Spleen (tissue), 11 donors: ENCODE data around the gene SLC26A9. TPM values are rescaled to one million over a fixed set of nuclear protein-coding genes. Genes with fewer than 3 reads are reported as not detected.

ENCODE experiments used
- DNase-seq: peaks from one replicate; pipeline ENCODE4 v3.0.0-alpha.2; 2020
- H3K27ac ChIP-seq, 8 donors: fragments of 200-600 bp; sonication (generic) in 7 of 8; 1 replicate in 4 of 8; 2 replicates in 4 of 8; pipeline versions ENCODE4 v1.5.0 to v1.8.0; 2016 to 2021; ENCODE audit warnings: inconsistent platforms in 4 of 8, mild to moderate bottlenecking in 4 of 8, moderate library complexity in 1 of 8
- H3K27me3 ChIP-seq, 7 donors: fragments of 200-600 bp; sonication (generic) in 6 of 7; replicated peaks in 1 of 7; 1 replicate in 4 of 7; 2 replicates in 3 of 7; pipeline versions ENCODE4 v1.5.0 to v1.8.0; 2016 to 2021; ENCODE audit warnings: inconsistent platforms in 3 of 7, mild to moderate bottlenecking in 1 of 7
- H3K36me3 ChIP-seq, 6 donors: fragments of 200-600 bp; sonication (generic) in 5 of 6; 1 replicate in 4 of 6; 2 replicates in 2 of 6; pipeline versions ENCODE4 v1.5.0 to v1.8.0; 2016 to 2021; ENCODE audit warnings: inconsistent platforms in 2 of 6
- H3K4me1 ChIP-seq, 6 donors: fragments of 200-600 bp; sonication (generic) in 5 of 6; 1 replicate in 3 of 6; 2 replicates in 3 of 6; pipeline versions ENCODE4 v1.5.0 to v1.8.0; 2016 to 2021; ENCODE audit warnings: inconsistent platforms in 3 of 6
- H3K4me3 ChIP-seq, 8 donors: fragments of 200-600 bp; sonication (generic) in 7 of 8; 1 replicate in 4 of 8; 2 replicates in 4 of 8; pipeline versions ENCODE4 v1.5.0 to v1.8.0; 2016 to 2021; ENCODE audit warnings: inconsistent platforms in 4 of 8, mild to moderate bottlenecking in 4 of 8, moderate library complexity in 2 of 8
- H3K9me3 ChIP-seq, 8 donors: fragments of 200-600 bp; sonication (generic) in 7 of 8; 1 replicate in 4 of 8; 2 replicates in 4 of 8; pipeline versions ENCODE4 v1.5.0 to v1.8.0; 2016 to 2021; ENCODE audit warnings: inconsistent platforms in 4 of 8
- CTCF ChIP-seq, 11 experiments: fragments of 200-600 bp in 7 of 11; fragments of 450-650 bp in 4 of 11; sonication (generic) in 4 of 11; IDR thresholded peaks in 8 of 11; conservative IDR thresholded peaks in 3 of 11; 1 replicate in 7 of 11; 2 replicates in 4 of 11; pipeline versions ENCODE4 v1.4.0 to v1.8.0; 2016 to 2021; ENCODE audit warnings: antibody characterized with exemption in 11 of 11, inconsistent platforms in 4 of 11, mild to moderate bottlenecking in 1 of 11
- POLR2A ChIP-seq, 3 donors: fragments of 450-650 bp; IDR thresholded peaks; one replicate each; pipeline ENCODE4 v1.5.1; 2017; ENCODE audit warnings: antibody characterized with exemption in 3 of 3, mild to moderate bottlenecking in 1 of 3
- POLR2AphosphoS5 ChIP-seq, 3 donors: sonication (generic); formaldehyde crosslinking; IDR thresholded peaks; one replicate each; pipeline ENCODE4 v1.5.1; 2017; ENCODE audit warnings: antibody characterized with exemption in 3 of 3
- WGBS, 5 donors: extraction: QIAGEN DNeasy Blood & Tissue Kit in 3 of 5; methylation state at CpG; one replicate each; pipeline versions ENCODE4 v1.1.5 to v1.1.7; 2013 to 2018; 5-methylcytosine and 5-hydroxymethylcytosine counted together
- intact Hi-C: fragments of 100-400 bp; cut with DNase I; formaldehyde crosslinking; loops from one replicate; pipeline ENCODE4 v1.15.0; 2023; ENCODE audit warnings: low total_unique reads
- polyA plus RNA-seq, 3 donors: library from polyadenylated mRNA; stranded (reverse); fragments of 200-250 nt; gene quantifications; one replicate each; pipeline ENCODE4 v1.2.1, GENCODE V29; 2013
- total RNA-seq, 7 donors: library from RNA; depleted of rRNA in 3 of 7; stranded (reverse); fragments of >200 nt in 3 of 7; fragmentation: NEBNext Ultra II Directional in 4 of 7; extraction: Animal tissue kit (Norgen Biotek cat#: 25700) in 4 of 7; gene quantifications; one replicate each; pipeline versions ENCODE4 v1.1.0 to v1.2.1, GENCODE V29; 2016 to 2021
- donor health status: healthy with polysubstance abuse.
- donor health status: DM: no; HTN: no; CAD: no; lungs with moderate emphysema.
- donor health status: DM: no; HTN: no; CAD: no.
- donor health status: Bipolar disorder and iron deficiency.
- donor health status: healthy.
- donor health status: DM: no; HTN: no; CAD: no.
- donor health status: DM: yes; HTN: yes; CAD: no.

The SLC26A9 gene
- total and polyA plus RNA-seq, 10 donors = 0.02 to 0.03 TPM; not detected in 8

GRCh38 chr1:205972081-205972480, 28.8 kb upstream of the SLC26A9 start:
- H3K27ac ChIP-seq = no peak overlapping the region
- TF ChIP-seq POLR2A (IDR thresholded peaks at IDR 0.05) (no peak), POLR2AphosphoS5 (IDR thresholded peaks at IDR 0.05) (no peak), CTCF (IDR thresholded peaks at IDR 0.05 in 8 of 11, conservative IDR thresholded peaks at IDR 0.05 in 3 of 11) (no peak)
- H3K4me1 ChIP-seq = peaks cover 0 to 5% (median 0%) of the 10 kb centered on the region in 6 donors
- H3K27me3 ChIP-seq = no peaks in the 10 kb centered on the region
- no peak overlapping the region for H3K4me3 ChIP-seq
- no peaks in the 10 kb centered on the region for H3K9me3 ChIP-seq
- WGBS, 5 donors = 71 to 89% (median 80%) methylated on average over 4 of the region's 4 CpGs
- intact Hi-C loops = no loop called here
- no peak for DNase-seq
- H3K36me3 ChIP-seq = no peaks in the 10 kb centered on the region

- DNase-seq = no peak
- Histone ChIP-seq H3K4me1 (peaks cover 0 to 5% (median 0%) of the 10 kb centered on the region in 6 donors), H3K36me3 (no peaks in the 10 kb centered on the region), H3K27ac (no peak overlapping the region), H3K27me3 (no peaks in the 10 kb centered on the region), H3K4me3 (no peak overlapping the region), H3K9me3 (no peaks in the 10 kb centered on the region)
- intact Hi-C loops = no loop called here
- TF ChIP-seq POLR2A (IDR thresholded peaks at IDR 0.05) (no peak), POLR2AphosphoS5 (IDR thresholded peaks at IDR 0.05) (no peak), CTCF (IDR thresholded peaks at IDR 0.05 in 8 of 11, conservative IDR thresholded peaks at IDR 0.05 in 3 of 11) (no peak)
- 61 to 89% (median 67%) methylated on average over 4 of the region's 4 CpGs for WGBS, 5 donors
These were observed 27.8 kb upstream of the SLC26A9 start for GRCh38 chr1:205971082-205971481.

- DNase-seq = no peak
- Histone ChIP-seq H3K36me3 (no peaks in the 10 kb centered on the region), H3K27ac (no peak overlapping the region), H3K9me3 (no peaks in the 10 kb centered on the region), H3K27me3 (no peaks in the 10 kb centered on the region), H3K4me1 (peaks cover 0 to 5% (median 0%) of the 10 kb centered on the region in 6 donors), H3K4me3 (no peak overlapping the region)
- intact Hi-C loops = no loop called here
- 7 to 24% (median 19%) methylated on average over 1 of the region's 1 CpG for WGBS, 5 donors
- no peak for TF ChIP-seq POLR2AphosphoS5 (IDR thresholded peaks at IDR 0.05)
- TF ChIP-seq CTCF (IDR thresholded peaks at IDR 0.05 in 8 of 11, conservative IDR thresholded peaks at IDR 0.05 in 3 of 11) = no peak
- no peak for TF ChIP-seq POLR2A (IDR thresholded peaks at IDR 0.05)
These were observed 27.2 kb upstream of the SLC26A9 start for GRCh38 chr1:205970486-205970885.

- H3K36me3 ChIP-seq = no peaks in the 10 kb centered on the region
- H3K4me1 ChIP-seq = peaks cover 0 to 5% (median 0%) of the 10 kb centered on the region in 6 donors
- H3K4me3 ChIP-seq = no peak overlapping the region
- no peak overlapping the region for H3K27ac ChIP-seq
- no peak for DNase-seq
- no peaks in the 10 kb centered on the region for H3K9me3 ChIP-seq
- 83 to 95% (median 91%) methylated on average over 8 of the region's 8 CpGs for WGBS, 5 donors
- TF ChIP-seq POLR2A (IDR thresholded peaks at IDR 0.05) (no peak), CTCF (IDR thresholded peaks at IDR 0.05 in 8 of 11, conservative IDR thresholded peaks at IDR 0.05 in 3 of 11) (no peak), POLR2AphosphoS5 (IDR thresholded peaks at IDR 0.05) (no peak)
- intact Hi-C loops = no loop called here
- H3K27me3 ChIP-seq = no peaks in the 10 kb centered on the region
These were observed 26.0 kb upstream of the SLC26A9 start for GRCh38 chr1:205969229-205969628.
